GM12873 (cell line): ENCODE results near the gene FAM20A.

ENCODE experiments used
- TF ChIP-seq, protein P1 (sequence below): IDR thresholded peaks from 2 replicates; pipeline ENCODE4 v1.5.1; 2012; ENCODE audit warnings: low read depth, mild to moderate bottlenecking, moderate library complexity, low read length, control low read depth; ENCODE audit not compliant: insufficient read depth; ENCODE audit errors: missing control alignments

FAM20A gene

DNA sequence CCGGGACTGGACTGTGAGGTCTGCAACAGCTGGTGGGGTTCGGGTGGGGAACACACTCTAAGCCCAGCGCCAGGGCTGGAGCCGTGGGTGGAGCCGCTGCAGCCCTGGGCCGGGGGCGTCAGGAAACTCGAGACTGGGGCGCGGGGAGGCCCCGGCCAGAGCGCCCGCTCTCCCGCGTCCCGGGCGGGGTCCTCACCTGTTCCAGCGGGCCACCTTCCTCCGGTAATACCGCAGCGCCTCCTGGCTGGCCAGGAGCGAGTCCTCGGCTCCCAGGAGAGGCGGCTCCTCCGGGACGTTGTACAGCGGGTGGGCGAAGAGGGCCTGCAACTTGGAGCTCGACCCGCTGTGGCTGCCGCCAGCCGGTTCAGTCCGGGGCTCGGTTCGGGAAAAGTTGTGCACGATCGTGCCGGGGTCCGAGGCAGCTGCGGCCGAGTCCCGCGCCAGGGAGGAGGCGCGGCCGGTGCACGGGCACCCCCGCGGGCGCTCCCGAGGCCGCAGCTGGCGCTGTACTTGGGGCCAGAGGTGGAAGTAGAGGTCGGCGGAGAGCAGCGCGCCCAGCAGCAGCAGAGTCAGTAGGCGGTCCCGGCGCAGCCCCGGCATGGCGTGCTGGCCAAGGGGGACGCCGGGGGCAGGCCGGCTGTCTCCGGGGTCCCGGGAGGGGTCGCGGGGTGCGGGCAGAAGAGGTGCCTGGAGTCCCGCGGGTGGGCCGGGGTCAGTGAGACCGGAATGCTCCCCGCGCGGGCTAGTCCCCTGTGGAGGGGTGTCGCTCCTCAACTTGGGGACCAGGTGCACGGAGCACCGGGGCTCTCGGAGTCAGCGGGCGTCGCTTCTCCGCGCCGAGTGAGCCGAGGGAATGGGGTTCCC lies 868 bp downstream of the FAM20A start:
- TF ChIP-seq, protein P1, sequence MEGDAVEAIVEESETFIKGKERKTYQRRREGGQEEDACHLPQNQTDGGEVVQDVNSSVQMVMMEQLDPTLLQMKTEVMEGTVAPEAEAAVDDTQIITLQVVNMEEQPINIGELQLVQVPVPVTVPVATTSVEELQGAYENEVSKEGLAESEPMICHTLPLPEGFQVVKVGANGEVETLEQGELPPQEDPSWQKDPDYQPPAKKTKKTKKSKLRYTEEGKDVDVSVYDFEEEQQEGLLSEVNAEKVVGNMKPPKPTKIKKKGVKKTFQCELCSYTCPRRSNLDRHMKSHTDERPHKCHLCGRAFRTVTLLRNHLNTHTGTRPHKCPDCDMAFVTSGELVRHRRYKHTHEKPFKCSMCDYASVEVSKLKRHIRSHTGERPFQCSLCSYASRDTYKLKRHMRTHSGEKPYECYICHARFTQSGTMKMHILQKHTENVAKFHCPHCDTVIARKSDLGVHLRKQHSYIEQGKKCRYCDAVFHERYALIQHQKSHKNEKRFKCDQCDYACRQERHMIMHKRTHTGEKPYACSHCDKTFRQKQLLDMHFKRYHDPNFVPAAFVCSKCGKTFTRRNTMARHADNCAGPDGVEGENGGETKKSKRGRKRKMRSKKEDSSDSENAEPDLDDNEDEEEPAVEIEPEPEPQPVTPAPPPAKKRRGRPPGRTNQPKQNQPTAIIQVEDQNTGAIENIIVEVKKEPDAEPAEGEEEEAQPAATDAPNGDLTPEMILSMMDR: no peak

GRCh38 chr17:68599552-68600066 lies 1.6 kb downstream of the FAM20A start:
- TF ChIP-seq, protein P1: no peak

GRCh38 chr17:68599091-68599490 lies 2.1 kb downstream of the FAM20A start:
- TF ChIP-seq, protein P1: no peak

DNA sequence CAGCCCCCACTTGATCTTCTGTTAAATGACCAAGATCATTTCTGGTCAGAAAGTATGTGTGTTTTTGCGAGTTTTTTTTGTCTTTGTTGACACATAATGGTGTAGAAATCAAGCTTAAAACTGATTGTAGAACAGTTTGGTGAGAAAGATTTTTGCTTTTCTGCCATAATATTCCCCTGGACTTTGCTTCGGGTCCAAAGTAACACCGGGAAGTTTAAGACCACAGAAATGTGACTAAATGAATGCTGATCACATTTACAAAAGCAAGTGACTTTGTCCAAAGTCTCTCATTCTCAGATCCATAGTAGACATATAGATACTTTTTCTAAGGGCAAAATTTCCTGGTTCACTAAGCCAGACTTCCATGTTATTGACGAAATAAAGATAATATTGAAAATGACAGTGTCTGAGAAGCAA lies 2.6 kb downstream of the FAM20A start:
- TF ChIP-seq, protein P1: no peak

DNA sequence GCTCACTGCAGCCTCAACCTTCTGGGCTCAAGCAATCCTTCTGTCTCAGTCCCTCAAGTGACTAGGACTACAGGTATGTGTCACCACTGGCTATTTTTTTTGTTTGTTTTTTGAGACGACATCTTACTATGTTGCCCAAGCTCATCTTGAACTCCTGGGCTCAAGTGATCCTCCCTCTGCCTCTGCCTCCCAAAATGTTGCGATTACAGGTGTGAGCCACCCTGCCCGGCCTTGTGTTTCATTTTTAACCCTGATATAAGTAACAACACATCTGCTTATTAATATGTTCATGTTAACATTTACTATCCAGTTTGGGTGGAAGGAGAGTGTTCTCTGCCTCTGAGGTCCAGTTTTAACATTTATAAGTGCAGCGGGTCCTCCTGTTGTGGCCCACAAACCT lies 3.1 kb downstream of the FAM20A start:
- TF ChIP-seq, protein P1: no peak

DNA sequence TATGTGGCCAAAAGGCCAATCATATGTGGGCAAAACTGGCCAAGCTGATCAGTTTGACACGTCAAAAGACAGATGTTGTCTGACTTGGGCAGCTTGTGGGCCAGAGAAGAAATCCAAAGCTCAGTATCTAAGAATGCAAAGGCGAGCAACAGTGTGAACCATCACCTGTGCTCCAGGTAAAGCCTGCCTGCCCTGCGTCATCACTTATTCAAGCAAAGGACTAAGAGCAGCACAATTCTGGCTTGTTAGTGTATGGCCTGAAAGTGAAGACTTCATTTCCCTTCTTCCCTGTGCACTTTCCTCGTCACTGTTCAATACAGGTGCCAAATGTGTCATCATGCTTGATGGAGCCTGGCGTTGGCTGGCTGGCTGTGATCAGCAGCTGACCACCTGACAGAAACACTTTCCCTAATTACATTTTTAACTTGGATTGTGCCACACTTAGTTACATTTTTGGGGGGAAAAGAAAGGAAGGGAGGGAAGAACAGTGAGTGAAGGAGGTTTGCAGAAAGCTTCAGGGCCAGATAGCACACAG lies 4.7 kb downstream of the FAM20A start:
- TF ChIP-seq, protein P1: no peak

DNA sequence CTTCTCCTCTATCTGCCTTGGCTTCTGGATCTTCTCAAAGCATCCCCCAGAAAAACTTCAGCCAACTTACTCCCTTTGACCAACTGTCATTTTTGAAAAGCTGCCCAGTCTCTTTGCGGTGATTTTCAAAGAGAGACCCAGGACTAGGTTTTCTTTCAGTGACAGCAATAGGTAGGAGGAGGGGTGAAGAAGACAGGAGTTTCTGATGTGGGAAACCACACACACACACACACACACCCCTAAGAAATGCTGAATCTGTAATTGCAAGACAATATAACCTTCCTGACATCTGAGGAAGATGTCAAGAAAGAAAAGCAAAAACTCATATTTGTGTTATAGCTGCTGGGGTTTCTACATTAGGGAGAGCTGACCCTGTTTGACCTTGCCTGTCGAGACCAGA lies 5.2 kb downstream of the FAM20A start:
- TF ChIP-seq, protein P1: no peak
